ENCODE results near the gene EHD3.
A peak's percentile ranks its signal among the peaks of the same experiment; 100 is the strongest.
"Not testable (repeated sequence)": the region's sequence is repeated elsewhere in the genome, so short reads cannot be mapped to it uniquely, and the experiment has no call there.

Gene EHD3

GRCh38 chr2:31274401-31275075, 40.6 kb downstream of the EHD3 start:
- no peaks in the 10 kb centered on the region for H3K27me3 Mint-ChIP-seq (ENCODE audit: low read depth)
- TF ChIP-seq, protein P1, sequence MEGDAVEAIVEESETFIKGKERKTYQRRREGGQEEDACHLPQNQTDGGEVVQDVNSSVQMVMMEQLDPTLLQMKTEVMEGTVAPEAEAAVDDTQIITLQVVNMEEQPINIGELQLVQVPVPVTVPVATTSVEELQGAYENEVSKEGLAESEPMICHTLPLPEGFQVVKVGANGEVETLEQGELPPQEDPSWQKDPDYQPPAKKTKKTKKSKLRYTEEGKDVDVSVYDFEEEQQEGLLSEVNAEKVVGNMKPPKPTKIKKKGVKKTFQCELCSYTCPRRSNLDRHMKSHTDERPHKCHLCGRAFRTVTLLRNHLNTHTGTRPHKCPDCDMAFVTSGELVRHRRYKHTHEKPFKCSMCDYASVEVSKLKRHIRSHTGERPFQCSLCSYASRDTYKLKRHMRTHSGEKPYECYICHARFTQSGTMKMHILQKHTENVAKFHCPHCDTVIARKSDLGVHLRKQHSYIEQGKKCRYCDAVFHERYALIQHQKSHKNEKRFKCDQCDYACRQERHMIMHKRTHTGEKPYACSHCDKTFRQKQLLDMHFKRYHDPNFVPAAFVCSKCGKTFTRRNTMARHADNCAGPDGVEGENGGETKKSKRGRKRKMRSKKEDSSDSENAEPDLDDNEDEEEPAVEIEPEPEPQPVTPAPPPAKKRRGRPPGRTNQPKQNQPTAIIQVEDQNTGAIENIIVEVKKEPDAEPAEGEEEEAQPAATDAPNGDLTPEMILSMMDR (IDR thresholded peaks at IDR 0.05; ENCODE audit: unreplicated experiment in 3 of 3): no peak
- H3K4me1 Mint-ChIP-seq: peaks cover 48% of the 10 kb centered on the region
- no peaks in the 10 kb centered on the region for H3K36me3 Mint-ChIP-seq (ENCODE audit: low read depth)
- H3K4me3 Mint-ChIP-seq: no peak overlapping the region
- H3K9me3 Mint-ChIP-seq: no peaks in the 10 kb centered on the region
- H3K27ac Mint-ChIP-seq: peak overlapping the region; percentile 60 to 77 (median 69)

GRCh38 chr2:31275976-31276375, 42.0 kb downstream of the EHD3 start:
- no peaks in the 10 kb centered on the region for H3K36me3 Mint-ChIP-seq (ENCODE audit: low read depth)
- TF ChIP-seq, protein P1 (IDR thresholded peaks at IDR 0.05; ENCODE audit: unreplicated experiment in 3 of 3): no peak
- H3K4me3 Mint-ChIP-seq: no peak overlapping the region
- H3K4me1 Mint-ChIP-seq: peaks cover 41% of the 10 kb centered on the region
- no peaks in the 10 kb centered on the region for H3K27me3 Mint-ChIP-seq (ENCODE audit: low read depth)
- H3K27ac Mint-ChIP-seq: no peak overlapping the region
- H3K9me3 Mint-ChIP-seq: no peaks in the 10 kb centered on the region

GRCh38 chr2:31277621-31278020, 43.7 kb downstream of the EHD3 start:
- Mint-ChIP-seq H3K9me3 (no peaks in the 10 kb centered on the region), H3K4me3 (no peak overlapping the region), H3K27me3 (ENCODE audit: low read depth) (no peaks in the 10 kb centered on the region), H3K4me1 (peaks cover 30% of the 10 kb centered on the region), H3K27ac (peak overlapping the region in 2 of 3 experiments; percentile 36 to 80), H3K36me3 (ENCODE audit: low read depth) (no peaks in the 10 kb centered on the region)
- TF ChIP-seq, protein P1 (IDR thresholded peaks at IDR 0.05; ENCODE audit: unreplicated experiment in 3 of 3): no peak

GRCh38 chr2:31282634-31283033, 48.7 kb downstream of the EHD3 start:
- Mint-ChIP-seq H3K9me3 (no peaks in the 10 kb centered on the region), H3K36me3 (ENCODE audit: low read depth) (no peaks in the 10 kb centered on the region), H3K27me3 (ENCODE audit: low read depth) (no peaks in the 10 kb centered on the region), H3K27ac (no peak overlapping the region), H3K4me3 (no peak overlapping the region), H3K4me1 (peaks cover 7% of the 10 kb centered on the region)
- TF ChIP-seq, protein P1 (IDR thresholded peaks at IDR 0.05; ENCODE audit: unreplicated experiment in 3 of 3): no peak

GRCh38 chr2:31283193-31283919, 49.4 kb downstream of the EHD3 start:
- H3K4me1 Mint-ChIP-seq; H3K4me3 Mint-ChIP-seq; H3K27ac Mint-ChIP-seq; H3K27me3 Mint-ChIP-seq (ENCODE audit: low read depth); H3K36me3 Mint-ChIP-seq (ENCODE audit: low read depth); H3K9me3 Mint-ChIP-seq: not testable (repeated sequence)

GRCh38 chr2:31284107-31284506, 50.2 kb downstream of the EHD3 start:
- Mint-ChIP-seq H3K4me3 (no peak overlapping the region), H3K27ac (no peak overlapping the region), H3K27me3 (ENCODE audit: low read depth) (no peaks in the 10 kb centered on the region), H3K9me3 (no peaks in the 10 kb centered on the region), H3K4me1 (no peaks in the 10 kb centered on the region), H3K36me3 (ENCODE audit: low read depth) (no peaks in the 10 kb centered on the region)
- TF ChIP-seq, protein P1 (IDR thresholded peaks at IDR 0.05; ENCODE audit: unreplicated experiment in 3 of 3): no peak
